ENCODE measurements around the gene CYP4V2.
"Not testable (repeated sequence)": the region's sequence is repeated elsewhere in the genome, so short reads cannot be mapped to it uniquely, and the experiment has no call there.

The CYP4V2 gene

DNA sequence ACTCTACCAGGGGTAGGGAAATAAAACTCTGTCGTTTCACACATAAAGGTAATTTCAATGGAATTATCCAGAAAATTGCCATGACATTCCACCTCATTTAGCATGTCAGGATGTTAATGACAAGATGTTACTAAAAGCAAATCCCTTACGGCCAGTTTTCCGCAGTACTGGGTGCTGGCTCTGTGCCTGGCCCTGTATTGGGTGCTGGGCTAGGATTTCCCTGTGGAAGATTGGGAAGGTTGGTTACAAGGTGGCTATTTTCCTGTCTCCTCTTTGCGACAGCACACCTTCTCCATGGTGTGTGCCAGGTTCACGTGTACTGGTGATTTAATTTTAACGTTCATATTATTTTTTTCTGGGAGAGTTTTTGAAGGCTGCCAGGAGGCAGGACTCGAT, 49.1 kb downstream of the CYP4V2 start:
- DNase-seq: no peak

DNA sequence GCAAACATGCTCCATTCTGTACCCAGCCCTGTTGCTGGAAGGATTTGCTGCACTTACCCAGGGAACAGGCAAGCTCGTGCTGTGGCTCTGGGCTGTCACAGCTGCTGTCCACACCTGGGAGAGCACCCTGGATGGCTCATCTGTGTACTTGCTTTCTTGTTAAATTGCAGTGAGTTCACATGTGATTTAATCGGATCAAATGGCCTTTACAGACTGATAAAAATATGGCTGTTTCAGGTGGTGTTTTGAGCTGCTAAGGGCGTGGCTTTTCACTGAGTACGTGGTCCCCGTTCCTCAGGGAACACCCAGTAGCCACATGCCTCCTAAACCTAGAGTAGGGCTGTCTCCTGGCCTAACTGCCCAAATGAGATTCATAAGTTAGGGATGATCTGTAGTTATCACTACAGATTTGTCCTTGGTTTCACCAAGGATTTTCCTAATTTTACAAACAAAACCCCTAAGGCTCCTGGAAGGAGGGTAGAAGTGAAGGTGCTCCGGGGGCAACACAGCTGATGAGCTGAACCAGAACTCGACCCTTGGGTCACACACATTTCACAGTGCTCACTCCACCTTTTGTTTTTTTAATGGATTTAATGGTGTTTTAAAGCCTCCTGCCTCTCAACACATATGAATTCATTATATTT, 49.6 kb downstream of the CYP4V2 start:
- DNase-seq: no peak

DNA sequence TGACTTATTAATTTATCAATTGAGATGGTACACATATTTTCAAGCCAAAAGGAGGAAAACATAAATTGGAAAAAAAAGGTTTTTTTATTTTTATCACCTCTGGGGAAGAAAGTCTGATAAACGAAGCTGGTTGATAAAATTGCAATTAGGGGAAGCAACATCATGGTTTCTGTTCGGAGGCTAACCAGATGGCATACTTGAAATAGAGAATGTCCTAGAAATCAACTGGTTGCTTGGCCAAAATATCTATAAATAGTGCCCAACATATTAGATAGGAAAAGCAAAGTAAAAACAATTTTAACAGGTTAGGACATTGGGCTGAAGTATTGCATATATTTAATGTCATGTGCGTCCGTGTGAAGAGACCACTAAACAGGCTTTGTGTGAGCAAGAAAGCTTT, 50.2 kb downstream of the CYP4V2 start:
- DNase-seq: no peak

DNA sequence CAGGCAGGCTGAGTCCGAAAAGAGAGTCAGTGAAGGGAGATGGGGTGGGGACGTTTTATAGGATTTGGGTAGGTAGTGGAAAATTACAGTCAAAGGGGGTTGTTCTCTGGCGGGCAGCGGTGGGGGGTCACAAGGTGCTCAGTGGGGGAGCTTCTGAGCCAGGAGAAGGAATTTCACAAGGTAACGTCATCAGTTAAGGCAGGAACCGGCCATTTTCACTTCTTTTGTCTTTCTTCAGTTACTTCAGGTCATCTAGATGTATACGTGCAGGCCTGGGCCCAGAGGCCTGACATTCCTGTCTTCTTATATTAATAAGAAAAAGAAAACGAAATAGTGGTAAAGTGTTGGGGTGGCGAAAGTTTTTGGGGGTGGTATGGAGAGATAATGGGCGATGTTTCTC, 50.7 kb downstream of the CYP4V2 start:
- not testable (repeated sequence) for DNase-seq

DNA sequence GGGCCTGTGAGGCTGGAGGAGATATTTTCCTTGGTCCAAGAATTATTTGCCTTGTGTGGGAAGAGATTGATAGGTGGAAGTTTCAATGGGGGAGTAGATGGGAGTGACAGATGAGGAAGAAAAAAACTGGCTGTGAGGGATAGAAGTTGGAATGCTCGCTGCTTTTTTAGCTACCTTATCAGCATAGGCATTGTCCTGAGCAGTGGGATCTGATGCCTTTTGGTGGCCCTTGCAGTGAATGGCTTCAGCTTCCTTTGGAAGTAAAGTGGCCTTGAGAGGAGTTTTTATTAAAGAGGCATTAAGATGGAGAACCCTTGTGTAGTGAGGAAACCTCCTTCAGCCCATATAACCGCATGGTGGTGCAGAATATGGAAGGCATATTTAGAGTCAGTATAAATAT, 52.0 kb downstream of the CYP4V2 start:
- DNase-seq: no peak

DNA sequence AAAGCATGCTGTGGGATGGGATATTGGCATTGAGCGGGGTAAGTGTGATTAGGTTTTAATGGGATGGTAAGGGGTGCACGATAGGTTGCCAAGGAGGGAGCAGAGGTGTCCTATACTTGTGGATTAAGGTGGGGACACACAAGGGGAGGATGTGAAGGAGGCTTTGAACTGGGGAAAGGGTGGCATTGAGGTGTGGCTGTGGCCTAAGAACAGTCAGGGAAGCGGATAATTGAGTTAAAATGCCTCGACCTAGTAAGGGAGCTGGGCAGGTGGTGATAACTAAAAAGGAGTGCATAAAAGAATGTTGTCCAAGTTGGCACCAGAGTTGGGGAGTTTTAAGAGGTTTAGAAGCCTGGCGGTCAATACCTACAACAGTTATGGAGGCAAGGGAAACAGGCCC, 53.5 kb downstream of the CYP4V2 start:
- no peak for DNase-seq

DNA sequence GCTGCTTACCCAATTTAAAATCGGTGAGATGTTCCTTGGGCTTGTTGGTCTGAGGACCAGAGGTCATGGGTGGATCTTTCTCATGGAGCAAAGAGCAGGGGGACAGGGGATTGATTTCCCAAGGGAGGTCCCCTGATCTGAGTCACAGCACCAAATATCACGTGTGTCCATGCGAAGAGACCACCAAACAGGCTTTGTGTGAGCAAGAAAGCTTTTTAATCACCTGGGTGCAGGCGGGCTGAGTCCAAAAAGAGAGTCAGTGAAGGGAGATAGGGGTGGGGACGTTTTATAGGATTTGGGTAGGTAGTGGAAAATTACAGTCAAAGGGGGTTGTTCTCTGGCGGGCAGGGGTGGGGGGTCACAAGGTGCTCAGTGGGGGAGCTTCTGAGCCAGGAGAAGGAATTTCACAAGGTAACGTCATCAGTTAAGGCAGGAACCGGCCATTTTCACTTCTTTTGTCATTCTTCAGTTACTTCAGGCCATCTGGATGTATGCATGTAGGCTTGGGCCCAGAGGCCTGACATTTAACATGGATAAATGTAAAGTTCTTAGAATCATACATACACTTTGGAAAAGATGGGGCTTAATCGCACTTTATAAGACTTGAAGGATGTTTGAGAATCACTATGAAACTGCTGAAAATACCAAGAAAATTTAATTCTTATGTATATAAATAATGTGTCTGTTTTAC, 55.8 kb downstream of the CYP4V2 start:
- not testable (repeated sequence) for DNase-seq

DNA sequence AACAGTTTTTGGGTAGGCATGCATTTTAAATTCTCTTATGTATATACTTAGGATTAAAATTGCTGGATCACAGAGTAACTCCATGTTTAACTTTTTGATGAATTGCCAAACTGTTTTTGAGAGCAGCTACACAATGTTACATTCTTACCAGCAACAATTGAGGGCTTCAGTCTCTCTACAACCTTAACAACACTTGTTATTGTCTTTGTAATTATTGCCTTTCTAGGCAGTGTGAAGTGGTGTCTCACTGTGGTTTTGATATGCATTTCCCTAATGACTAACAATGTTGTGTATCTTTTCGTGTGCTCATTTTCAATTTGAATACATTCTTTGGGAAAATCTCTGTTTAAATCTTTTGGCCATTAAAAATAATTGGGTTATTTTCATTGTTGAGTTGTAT, 57.3 kb downstream of the CYP4V2 start:
- no peak for DNase-seq

DNA sequence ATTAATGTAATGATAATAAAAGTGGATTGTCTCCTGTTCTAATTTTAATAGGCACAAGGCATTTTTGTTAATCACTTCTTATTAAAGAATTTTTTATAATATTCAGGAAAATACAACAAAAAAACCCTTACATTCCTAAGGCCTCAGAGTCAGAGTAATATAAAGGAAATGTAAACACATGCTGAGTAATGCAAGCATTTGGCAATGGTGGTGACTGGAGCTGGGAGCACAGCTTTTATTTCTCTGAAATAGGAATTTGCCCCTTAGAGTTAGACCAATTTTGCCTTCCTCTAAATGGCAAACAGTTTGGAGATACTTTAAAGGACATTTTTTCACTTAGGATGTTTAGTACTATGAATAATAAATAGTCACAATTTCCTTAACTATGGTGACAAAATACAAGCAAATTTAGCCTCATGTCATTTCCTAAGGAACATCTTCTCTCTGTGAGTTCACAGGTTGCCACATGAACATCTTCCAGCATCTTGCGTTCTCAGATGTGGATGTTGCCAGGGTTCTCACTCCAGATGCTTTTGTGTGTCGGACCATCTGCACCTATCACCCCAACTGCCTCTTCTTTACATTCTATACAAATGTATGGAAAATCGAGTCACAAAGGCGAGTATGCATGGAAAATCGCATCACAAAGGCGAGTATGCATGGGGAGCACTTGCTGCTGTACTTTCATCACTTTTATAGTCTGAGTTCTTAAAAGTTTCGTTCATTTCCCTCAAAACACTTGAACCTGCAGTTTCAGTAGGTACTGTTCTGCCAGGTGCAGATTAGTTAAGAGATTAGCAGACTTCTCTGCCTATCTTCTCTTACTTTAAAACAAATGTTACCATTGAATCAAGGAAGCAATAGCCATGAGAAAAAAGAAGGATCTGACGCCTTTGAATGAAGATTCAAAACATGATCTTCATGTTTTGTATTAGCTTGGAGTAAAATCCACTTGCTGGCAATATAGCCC, 58.7 kb downstream of the CYP4V2 start:
- DNase-seq: no peak

DNA sequence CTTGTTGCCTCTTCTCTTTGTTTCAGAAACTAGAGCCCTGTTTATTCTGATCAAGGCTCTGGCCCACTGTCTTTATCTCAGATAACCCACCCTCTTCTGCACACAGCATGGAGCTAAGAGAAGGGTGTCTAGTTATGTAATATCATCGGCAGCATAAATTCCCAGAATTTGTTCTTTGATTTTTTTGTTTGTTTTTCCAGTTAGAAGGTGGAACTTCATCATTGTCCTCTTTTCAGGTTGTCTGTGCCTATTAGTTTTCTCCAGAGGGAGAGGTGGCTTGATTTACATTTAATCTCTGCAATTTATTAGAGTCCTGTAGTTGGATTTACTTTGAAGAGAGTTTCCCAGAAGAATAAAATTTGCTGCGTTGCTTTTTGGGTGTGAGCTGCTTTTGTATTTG, 59.4 kb downstream of the CYP4V2 start:
- DNase-seq: no peak

DNA sequence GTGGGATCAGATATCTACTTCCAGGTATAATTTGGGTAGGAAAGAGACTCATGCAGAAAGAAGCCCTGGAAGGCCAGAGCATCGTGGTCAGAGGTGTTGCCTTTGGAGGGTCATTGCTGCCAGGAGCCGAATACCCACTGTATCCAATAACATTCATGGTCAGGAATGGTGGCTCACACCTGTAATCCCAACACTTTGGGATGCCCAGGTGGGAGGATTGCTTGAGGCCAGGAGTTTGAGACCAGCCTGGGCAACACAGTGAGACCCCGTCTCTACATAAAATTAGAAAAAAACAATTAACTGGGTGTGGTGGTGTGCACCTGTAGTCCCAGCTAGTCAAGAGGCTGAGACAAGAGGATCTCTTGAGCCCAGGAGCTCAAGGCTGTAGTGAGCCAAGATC, 63.8 kb downstream of the CYP4V2 start:
- no peak for DNase-seq

DNA sequence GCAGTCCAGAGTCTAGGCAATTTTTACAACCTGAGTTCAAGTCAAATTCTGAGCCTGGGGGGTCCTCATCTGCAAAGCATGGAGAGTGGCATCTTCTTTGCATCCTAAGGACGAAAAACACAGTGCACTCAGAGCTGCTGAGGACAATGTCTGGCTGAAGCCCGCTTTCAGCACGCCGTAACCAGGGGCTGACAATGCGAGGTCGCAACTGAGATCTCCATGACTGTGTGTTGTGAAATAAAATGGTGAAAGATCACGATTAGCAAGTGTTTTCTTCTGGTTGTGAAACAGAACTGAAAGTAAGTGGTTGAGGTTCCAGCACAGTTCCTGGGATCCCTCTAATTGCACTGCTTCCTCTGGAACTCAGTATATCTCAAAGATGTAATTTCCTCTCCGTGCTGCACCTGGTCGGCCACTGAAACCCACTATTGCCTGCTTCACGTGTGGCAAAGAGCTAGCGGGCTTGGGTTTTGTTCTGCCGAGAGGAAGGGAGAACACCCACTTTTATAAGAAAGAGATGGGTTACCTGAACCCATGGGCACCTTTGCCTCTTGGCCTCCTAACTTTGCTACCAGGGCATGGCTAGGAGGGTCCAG, 66.9 kb downstream of the CYP4V2 start:
- DNase-seq: no peak

DNA sequence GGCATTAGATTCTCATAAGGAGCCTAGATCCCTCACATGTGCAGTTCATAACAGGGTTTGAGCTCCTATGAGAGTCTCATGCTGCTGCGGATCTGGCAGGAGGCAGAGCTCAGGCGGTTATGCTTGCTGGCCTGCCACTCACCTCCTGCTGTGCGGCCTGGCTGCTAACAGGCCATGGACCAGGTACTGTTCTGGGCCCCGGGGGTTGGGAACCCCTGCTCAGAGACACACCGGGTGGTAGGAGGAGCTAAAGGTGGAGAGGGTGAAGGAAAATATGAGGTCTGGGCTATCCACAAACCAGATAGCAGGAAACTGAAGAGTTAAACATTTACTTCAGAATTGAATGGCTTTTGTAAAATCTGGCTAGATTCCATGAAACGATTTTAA, 68.7 kb downstream of the CYP4V2 start:
- no peak for DNase-seq

Measured in NCI-H2107 (cell line).